Trophoblast cell (in vitro differentiated cells and primary cell): ENCODE measurements around the gene LRRTM3.

Experiments
- DNase-seq, 2 donors: peaks; one replicate each; pipeline ENCODE4 v3.0.0-alpha.2; 2016
- H2AFZ ChIP-seq: 2 replicates; pipeline ENCODE4 v1.6.1; 2013; ENCODE audit warnings: low read length, moderate library complexity, mild to moderate bottlenecking; ENCODE audit not compliant: insufficient read depth, poor library complexity
- H2AK5ac ChIP-seq: 2 replicates; pipeline ENCODE4 v1.6.1; 2013; ENCODE audit warnings: mild to moderate bottlenecking, low read length
- H2BK120ac ChIP-seq: 2 replicates; pipeline ENCODE4 v1.6.1; 2013; ENCODE audit warnings: low read length, mild to moderate bottlenecking, moderate library complexity; ENCODE audit not compliant: insufficient read depth, poor library complexity
- H2BK12ac ChIP-seq: 2 replicates; pipeline ENCODE4 v1.6.1; 2013; ENCODE audit warnings: mild to moderate bottlenecking, low read length, moderate library complexity
- H2BK5ac ChIP-seq: 2 replicates; pipeline ENCODE4 v1.6.1; 2013; ENCODE audit warnings: low read length, low read depth, moderate library complexity, mild to moderate bottlenecking; ENCODE audit not compliant: poor library complexity
- H3K14ac ChIP-seq: 2 replicates; pipeline ENCODE4 v1.6.1; 2013; ENCODE audit warnings: mild to moderate bottlenecking, low read length
- H3K18ac ChIP-seq: 2 replicates; pipeline ENCODE4 v1.6.1; 2013; ENCODE audit warnings: mild to moderate bottlenecking, low read length
- H3K23ac ChIP-seq: 2 replicates; pipeline ENCODE4 v1.6.1; 2013; ENCODE audit warnings: low read length
- H3K27ac ChIP-seq: 2 replicates; pipeline ENCODE4 v1.5.1; 2013; ENCODE audit warnings: low read depth, mild to moderate bottlenecking, inconsistent platforms, low read length, moderate library complexity
- H3K27me3 ChIP-seq: 2 replicates; pipeline ENCODE4 v1.6.1; 2013; ENCODE audit warnings: inconsistent platforms, mild to moderate bottlenecking, low read length, moderate library complexity; ENCODE audit not compliant: insufficient read depth
- H3K36me3 ChIP-seq, 2 experiments: 1 replicate in 1 of 2; 2 replicates in 1 of 2; pipeline ENCODE4 v1.6.1; 2013; ENCODE audit warnings: low read length in 2 of 2, mild to moderate bottlenecking in 2 of 2, moderate library complexity in 1 of 2; ENCODE audit not compliant: insufficient read depth in 2 of 2, control insufficient read depth in 1 of 2
- H3K4ac ChIP-seq: 2 replicates; pipeline ENCODE4 v1.6.1; 2013; ENCODE audit warnings: low read depth, mild to moderate bottlenecking, low read length, moderate library complexity
- H3K4me1 ChIP-seq, 2 experiments: 1 replicate in 1 of 2; 2 replicates in 1 of 2; pipeline ENCODE4 v1.6.1; 2013; ENCODE audit warnings: low read length in 2 of 2, mild to moderate bottlenecking in 2 of 2, moderate library complexity in 1 of 2; ENCODE audit not compliant: insufficient read depth in 2 of 2, control insufficient read depth in 1 of 2
- H3K4me2 ChIP-seq: 2 replicates; pipeline ENCODE4 v1.6.1; 2013; ENCODE audit warnings: inconsistent platforms, mild to moderate bottlenecking, low read length, moderate library complexity
- H3K4me3 ChIP-seq: 2 replicates; pipeline ENCODE4 v1.5.1; 2013; ENCODE audit warnings: mild to moderate bottlenecking, low read depth, low read length, inconsistent platforms
- H3K79me1 ChIP-seq: one replicate; pipeline ENCODE4 v1.6.1; 2013; ENCODE audit warnings: low read length
- H3K79me2 ChIP-seq: 2 replicates; pipeline ENCODE4 v1.6.1; 2013; ENCODE audit warnings: low read length, mild to moderate bottlenecking; ENCODE audit not compliant: control insufficient read depth, insufficient read depth, poor library complexity
- H3K9ac ChIP-seq: 2 replicates; pipeline ENCODE4 v1.6.1; 2013; ENCODE audit warnings: mild to moderate bottlenecking, low read length
- H3K9me3 ChIP-seq: 2 replicates; pipeline ENCODE4 v1.6.1; 2013; ENCODE audit warnings: low read depth, mild to moderate bottlenecking, control low read depth, inconsistent platforms, low read length; ENCODE audit not compliant: insufficient read depth
- H4K12ac ChIP-seq: 2 replicates; pipeline ENCODE4 v1.6.1; 2013; ENCODE audit warnings: low read depth, mild to moderate bottlenecking, low read length, moderate library complexity
- H4K8ac ChIP-seq: 2 replicates; pipeline ENCODE4 v1.6.1; 2013; ENCODE audit warnings: low read depth, mild to moderate bottlenecking, low read length, moderate library complexity
- H4K91ac ChIP-seq: one replicate; pipeline ENCODE4 v1.6.1; 2013; ENCODE audit warnings: low read depth, mild to moderate bottlenecking, low read length, moderate library complexity
- WGBS: extraction: QIAGEN DNeasy Blood & Tissue Kit; methylation state at CpG from one replicate; pipeline ENCODE4 v1.1.7; 2013; ENCODE audit warnings: missing lambda C conversion rate; ENCODE audit not compliant: insufficient read length, insufficient coverage; ENCODE audit errors: extremely low coverage; 5-methylcytosine and 5-hydroxymethylcytosine counted together

Gene LRRTM3

DNA sequence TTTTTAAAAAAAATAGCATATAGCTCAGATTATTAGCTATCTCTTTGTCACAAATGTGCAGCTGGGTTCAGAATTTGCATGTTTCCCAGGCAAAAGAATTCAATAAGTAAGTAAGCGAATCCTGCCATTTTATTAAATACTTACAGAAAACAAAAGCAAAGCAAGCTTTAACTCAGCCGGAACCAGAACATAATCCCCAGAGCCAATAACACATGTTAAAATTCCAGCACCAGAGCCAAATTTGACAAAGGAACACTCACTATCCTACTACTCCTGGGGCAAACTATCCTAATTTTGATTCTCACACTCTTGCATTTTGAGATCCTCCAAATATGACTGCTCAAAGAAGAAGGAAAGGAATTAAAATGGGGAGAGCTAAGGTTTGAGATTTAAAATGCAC, 32.6 kb downstream of the LRRTM3 start:
- Histone ChIP-seq H2BK5ac (no peak overlapping the region), H4K8ac (no peak overlapping the region), H4K91ac (no peak overlapping the region), H3K9ac (no peak overlapping the region), H2BK12ac (no peak overlapping the region), H3K4me2 (no peak overlapping the region), H2AK5ac (no peak overlapping the region), H3K18ac (no peak overlapping the region), H3K4ac (no peak overlapping the region), H3K9me3 (no peaks in the 10 kb centered on the region), H3K27ac (no peak overlapping the region), H3K14ac (no peak overlapping the region), H3K27me3 (no peaks in the 10 kb centered on the region), H3K23ac (no peak overlapping the region), H3K79me2 (no peaks in the 10 kb centered on the region), H3K79me1 (no peaks in the 10 kb centered on the region), H2AFZ (no peak overlapping the region), H4K12ac (no peak overlapping the region), H3K4me1 (no peaks in the 10 kb centered on the region), H3K36me3 (no peaks in the 10 kb centered on the region), H2BK120ac (no peak overlapping the region), H3K4me3 (no peak overlapping the region)
- WGBS: no CpG with 5 or more reads among the region's 2 CpGs
- DNase-seq: no peak

GRCh38 chr10:66964946-66965345, 39.1 kb downstream of the LRRTM3 start:
- no peak overlapping the region for H3K23ac ChIP-seq
- no peaks in the 10 kb centered on the region for H3K79me2 ChIP-seq
- H4K12ac ChIP-seq: no peak overlapping the region
- H2AK5ac ChIP-seq: no peak overlapping the region
- WGBS: no CpG with 5 or more reads among the region's 4 CpGs
- no peaks in the 10 kb centered on the region for H3K9me3 ChIP-seq
- H4K91ac ChIP-seq: no peak overlapping the region
- H3K4me3 ChIP-seq: no peak overlapping the region
- no peak overlapping the region for H2BK120ac ChIP-seq
- H2AFZ ChIP-seq: no peak overlapping the region
- H3K36me3 ChIP-seq: no peaks in the 10 kb centered on the region
- no peaks in the 10 kb centered on the region for H3K27me3 ChIP-seq
- no peak overlapping the region for H3K4me2 ChIP-seq
- no peak overlapping the region for H3K14ac ChIP-seq
- H2BK5ac ChIP-seq: no peak overlapping the region
- H4K8ac ChIP-seq: no peak overlapping the region
- no peak overlapping the region for H3K18ac ChIP-seq
- no peak overlapping the region for H3K9ac ChIP-seq
- H3K27ac ChIP-seq: no peak overlapping the region
- H3K79me1 ChIP-seq: no peaks in the 10 kb centered on the region
- DNase-seq: no peak
- no peaks in the 10 kb centered on the region for H3K4me1 ChIP-seq
- no peak overlapping the region for H3K4ac ChIP-seq
- H2BK12ac ChIP-seq: no peak overlapping the region

DNA sequence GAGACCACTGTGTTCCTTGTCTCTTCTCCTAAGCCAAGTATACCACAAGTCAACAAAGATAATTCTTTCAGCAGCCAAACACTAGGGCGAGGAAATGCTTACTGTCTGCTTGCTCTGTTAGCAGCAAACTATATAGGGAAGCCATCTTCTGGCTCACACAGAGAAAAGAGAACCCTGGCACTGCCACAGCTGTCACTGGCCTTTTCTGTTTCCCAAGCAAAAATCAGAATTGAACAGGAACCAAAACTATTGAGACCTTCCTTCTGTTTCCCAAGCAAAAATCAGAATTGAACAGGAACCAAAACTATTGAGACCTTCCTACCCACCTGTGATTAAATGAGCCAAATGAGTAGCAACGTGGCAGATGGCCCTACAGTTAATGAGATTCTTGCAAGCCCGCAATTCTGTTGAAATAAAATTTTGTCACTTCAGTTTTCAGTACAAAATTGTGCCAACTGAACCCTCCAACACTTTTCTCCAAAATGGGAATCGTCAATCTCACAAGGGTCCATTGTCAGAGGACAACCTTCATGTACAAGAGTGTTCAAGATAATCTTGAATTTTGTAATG, 54.5 kb downstream of the LRRTM3 start:
- Histone ChIP-seq H4K12ac (no peak overlapping the region), H3K9me3 (no peaks in the 10 kb centered on the region), H3K4ac (no peak overlapping the region), H3K27me3 (no peaks in the 10 kb centered on the region), H3K18ac (no peak overlapping the region), H3K14ac (no peak overlapping the region), H3K4me1 (no peaks in the 10 kb centered on the region), H4K8ac (no peak overlapping the region), H3K9ac (no peak overlapping the region), H3K79me1 (no peaks in the 10 kb centered on the region), H4K91ac (no peak overlapping the region), H2BK120ac (no peak overlapping the region), H2BK12ac (no peak overlapping the region), H2AFZ (no peak overlapping the region), H2BK5ac (no peak overlapping the region), H3K23ac (no peak overlapping the region), H3K79me2 (no peaks in the 10 kb centered on the region), H2AK5ac (no peak overlapping the region), H3K36me3 (no peaks in the 10 kb centered on the region), H3K4me3 (no peak overlapping the region), H3K27ac (no peak overlapping the region), H3K4me2 (no peak overlapping the region)
- DNase-seq: no peak
- no CpG with 5 or more reads among the region's 4 CpGs for WGBS

- no peak overlapping the region for H2BK5ac ChIP-seq
- no peak for DNase-seq
- no peak overlapping the region for H3K4ac ChIP-seq
- no peak overlapping the region for H2BK12ac ChIP-seq
- no peak overlapping the region for H3K14ac ChIP-seq
- no peak overlapping the region for H3K9ac ChIP-seq
- H3K27ac ChIP-seq: no peak overlapping the region
- no peak overlapping the region for H3K18ac ChIP-seq
- H3K36me3 ChIP-seq: no peaks in the 10 kb centered on the region
- no peaks in the 10 kb centered on the region for H3K79me2 ChIP-seq
- no peak overlapping the region for H2BK120ac ChIP-seq
- no peaks in the 10 kb centered on the region for H3K27me3 ChIP-seq
- no peak overlapping the region for H4K91ac ChIP-seq
- H3K4me3 ChIP-seq: no peak overlapping the region
- H3K4me2 ChIP-seq: no peak overlapping the region
- no peak overlapping the region for H2AFZ ChIP-seq
- no peak overlapping the region for H4K8ac ChIP-seq
- H3K23ac ChIP-seq: no peak overlapping the region
- no peaks in the 10 kb centered on the region for H3K79me1 ChIP-seq
- H4K12ac ChIP-seq: no peak overlapping the region
- no peaks in the 10 kb centered on the region for H3K9me3 ChIP-seq
- H2AK5ac ChIP-seq: no peak overlapping the region
- no peaks in the 10 kb centered on the region for H3K4me1 ChIP-seq
- no CpG with 5 or more reads among the region's 3 CpGs for WGBS
Observed at GRCh38 chr10:66981361-66982052, 55.7 kb downstream of the LRRTM3 start.
